Common myeloid progenitor, CD34-positive (primary cell): Measurements from ENCODE around the gene CHRND. TPM values are rescaled to one million over a fixed set of nuclear protein-coding genes. Genes with fewer than 3 reads are reported as not detected.

Experiments used
- CTCF ChIA-PET: fragments of 350-600 bp; sonication (Branson Sonifier 250); formaldehyde crosslinking; loops from one replicate; lab custom pipeline; 2021; ENCODE audit warnings: antibody characterized with exemption; lab: Charles Lee
- POLR2A ChIA-PET: fragments of 350-600 bp; sonication (Branson Sonifier 250); formaldehyde crosslinking; loops from one replicate; lab custom pipeline; 2021; ENCODE audit warnings: antibody characterized with exemption; lab: Charles Lee
- DNase-seq, 3 donors: peaks; one replicate each; pipeline versions ENCODE4 v3.0.0 to v3.0.0-alpha.2; 2013
- H3K27ac ChIP-seq, 2 experiments: 1 replicate in 1 of 2; 2 replicates in 1 of 2; pipeline ENCODE4 v1.7.0; 2013; ENCODE audit warnings: inconsistent platforms in 2 of 2, low read length in 2 of 2, mild to moderate bottlenecking in 2 of 2, low read depth in 1 of 2, moderate library complexity in 1 of 2; ENCODE audit not compliant: severe bottlenecking in 2 of 2, insufficient read depth in 1 of 2, poor library complexity in 1 of 2
- H3K27me3 ChIP-seq, 5 experiments: replicated peaks in 2 of 5; 1 replicate in 3 of 5; 2 replicates in 2 of 5; pipeline versions ENCODE4 v1.6.1 to v1.7.0; 2013; ENCODE audit warnings: low read length in 4 of 5, mild to moderate bottlenecking in 2 of 5, moderate library complexity in 2 of 5, inconsistent platforms in 1 of 5; ENCODE audit not compliant: insufficient read depth in 5 of 5, control insufficient read depth in 4 of 5
- H3K36me3 ChIP-seq, 4 experiments: 1 replicate in 2 of 4; 2 replicates in 2 of 4; pipeline versions ENCODE4 v1.6.1 to v1.7.0; 2013; ENCODE audit warnings: low read length in 3 of 4, control low read depth in 1 of 4, mild to moderate bottlenecking in 1 of 4; ENCODE audit not compliant: control insufficient read depth in 4 of 4, insufficient read depth in 4 of 4
- H3K4me1 ChIP-seq, 4 experiments: 1 replicate in 3 of 4; 2 replicates in 1 of 4; pipeline versions ENCODE4 v1.6.1 to v1.7.1; 2013; ENCODE audit warnings: low read length in 3 of 4, mild to moderate bottlenecking in 3 of 4, control low read depth in 1 of 4, inconsistent platforms in 1 of 4, moderate library complexity in 1 of 4; ENCODE audit not compliant: control insufficient read depth in 4 of 4, insufficient read depth in 4 of 4; ENCODE audit errors: control extremely low read depth in 1 of 4
- H3K4me3 ChIP-seq, 7 experiments: 1 replicate in 4 of 7; 2 replicates in 3 of 7; pipeline versions ENCODE4 v1.5.1 to v1.7.0; 2013; ENCODE audit warnings: mild to moderate bottlenecking in 7 of 7, low read length in 6 of 7, moderate library complexity in 6 of 7, inconsistent platforms in 2 of 7, low read depth in 2 of 7, control low read depth in 1 of 7; ENCODE audit not compliant: insufficient read depth in 4 of 7, control insufficient read depth in 1 of 7; ENCODE audit errors: extremely low read depth in 1 of 7
- H3K9me3 ChIP-seq, 5 experiments: 1 replicate in 4 of 5; 2 replicates in 1 of 5; pipeline versions ENCODE4 v1.6.1 to v1.7.1; 2013; ENCODE audit warnings: low read length in 4 of 5, mild to moderate bottlenecking in 2 of 5, inconsistent platforms in 1 of 5, low read depth in 1 of 5, moderate library complexity in 1 of 5; ENCODE audit not compliant: control insufficient read depth in 4 of 5, insufficient read depth in 2 of 5; ENCODE audit errors: control extremely low read depth in 1 of 5
- WGBS: methylation state at CpG from one replicate; pipeline ENCODE4 v1.1.5; 2013; ENCODE audit not compliant: insufficient coverage; 5-methylcytosine and 5-hydroxymethylcytosine counted together
- polyA plus RNA-seq: library from polyadenylated mRNA; unstranded; fragments of 120-200 nt; gene quantifications from one replicate; pipeline ENCODE4 v1.2.1, GENCODE V29; 2013

Gene CHRND
- 0.01 TPM for polyA plus RNA-seq

GRCh38 chr2:232525791-232526371 lies at the start of gene CHRND:
TSS of gene CHRND (plus strand) at chr2:232526160. CDS start at chr2:232526216, 56 bp downstream.
- Histone ChIP-seq H3K36me3 (no peaks in the 10 kb centered on the region), H3K9me3 (no peaks in the 10 kb centered on the region), H3K4me3 (no peak within 1 kb of the TSS), H3K27me3 (peaks cover 0 to 55% (median 12%) of the 10 kb centered on the region in 5 experiments), H3K4me1 (peaks cover 0 to 36% (median 22%) of the 10 kb centered on the region in 4 experiments), H3K27ac (no peak within 1 kb of the TSS)
- no peak for DNase-seq
- CTCF ChIA-PET, result interaction anchor here (1.3 kb wide), 1 partner anchor 10 kb away, joined by 3 read pairs; no protein-coding TSS in a partner anchor
- 34% methylated on average over 3 of the region's 18 CpGs for WGBS
- POLR2A ChIA-PET, result no interaction called here

- WGBS, result 95% methylated on average over 7 of the region's 7 CpGs
- no peak for DNase-seq
- CTCF ChIA-PET, result interaction anchor here (1.0 to 3.1 kb wide), 4 partner anchors 18 to 69 kb away, joined by 3 to 9 read pairs (median 4); no protein-coding TSS in a partner anchor
Observed at GRCh38 chr2:232476791-232477190, 49.2 kb upstream of the CHRND start.

GRCh38 chr2:232477751-232478510 lies 48.0 kb upstream of the CHRND start:
- Histone ChIP-seq H3K4me3 (no peak overlapping the region), H3K27ac (no peak overlapping the region), H3K9me3 (peaks cover 0 to 1% (median 0%) of the 10 kb centered on the region in 5 experiments), H3K4me1 (no peaks in the 10 kb centered on the region), H3K27me3 (peaks cover 0 to 27% (median 19%) of the 10 kb centered on the region in 5 experiments), H3K36me3 (no peaks in the 10 kb centered on the region)
- over 99% methylated on average over 12 of the region's 13 CpGs for WGBS
- no peak for DNase-seq
- POLR2A ChIA-PET, result no interaction called here
- CTCF ChIA-PET, result interaction anchor here (3.1 kb wide), 1 partner anchor 43 kb away, joined by 9 read pairs; no protein-coding TSS in a partner anchor

More at GRCh38 chr2:232476791-232477190, 49.2 kb upstream of the CHRND start:
- Histone ChIP-seq H3K27ac (no peak overlapping the region), H3K36me3 (no peaks in the 10 kb centered on the region), H3K4me3 (no peak overlapping the region), H3K9me3 (peaks cover 0 to 8% (median 1%) of the 10 kb centered on the region in 5 experiments), H3K4me1 (no peaks in the 10 kb centered on the region), H3K27me3 (peaks cover 0 to 23% (median 14%) of the 10 kb centered on the region in 5 experiments)
- POLR2A ChIA-PET, result no interaction called here

GRCh38 chr2:232478571-232479340 lies 47.2 kb upstream of the CHRND start:
- H3K36me3 ChIP-seq, result no peaks in the 10 kb centered on the region
- H3K27ac ChIP-seq, result no peak overlapping the region
- DNase-seq, result no peak
- H3K27me3 ChIP-seq, result peaks cover 0 to 28% (median 17%) of the 10 kb centered on the region in 5 experiments
- no peaks in the 10 kb centered on the region for H3K4me1 ChIP-seq
- CTCF ChIA-PET, result no interaction called here
- WGBS, result 93% methylated on average over 15 of the region's 19 CpGs
- no peak overlapping the region for H3K4me3 ChIP-seq
- no peaks in the 10 kb centered on the region for H3K9me3 ChIP-seq
- POLR2A ChIA-PET, result no interaction called here

- POLR2A ChIA-PET, result no interaction called here
- WGBS, result 92% methylated on average over 17 of the region's 21 CpGs
- CTCF ChIA-PET, result no interaction called here
- Histone ChIP-seq H3K27ac (no peak overlapping the region), H3K9me3 (no peaks in the 10 kb centered on the region), H3K27me3 (peaks cover 0 to 29% (median 19%) of the 10 kb centered on the region in 5 experiments), H3K36me3 (no peaks in the 10 kb centered on the region), H3K4me1 (no peaks in the 10 kb centered on the region), H3K4me3 (no peak overlapping the region)
- DNase-seq, result no peak
Observed at GRCh38 chr2:232479341-232480200, 46.4 kb upstream of the CHRND start.
